Rectal smooth muscle tissue (tissue), 1 donor: ENCODE data around the gene IGF1R.
A peak's percentile ranks its signal among the peaks of the same experiment; 100 is the strongest.

Source experiments
- H3K27ac ChIP-seq: one replicate; pipeline ENCODE4 v1.7.0; 2013; ENCODE audit warnings: low read depth, low read length, inconsistent platforms
- H3K27me3 ChIP-seq: one replicate; pipeline ENCODE4 v1.7.0; 2013; ENCODE audit warnings: low read length; ENCODE audit not compliant: control insufficient read depth, insufficient read depth
- H3K36me3 ChIP-seq: one replicate; pipeline ENCODE4 v1.7.0; 2013; ENCODE audit warnings: low read length; ENCODE audit not compliant: control insufficient read depth, insufficient read depth
- H3K4me1 ChIP-seq: one replicate; pipeline ENCODE4 v1.7.0; 2013; ENCODE audit warnings: low read length; ENCODE audit not compliant: control insufficient read depth, insufficient read depth
- H3K4me3 ChIP-seq: one replicate; pipeline ENCODE4 v1.7.0; 2013; ENCODE audit warnings: low read length
- H3K9ac ChIP-seq: one replicate; pipeline ENCODE4 v1.7.0; 2013; ENCODE audit warnings: low read length

Gene IGF1R

DNA sequence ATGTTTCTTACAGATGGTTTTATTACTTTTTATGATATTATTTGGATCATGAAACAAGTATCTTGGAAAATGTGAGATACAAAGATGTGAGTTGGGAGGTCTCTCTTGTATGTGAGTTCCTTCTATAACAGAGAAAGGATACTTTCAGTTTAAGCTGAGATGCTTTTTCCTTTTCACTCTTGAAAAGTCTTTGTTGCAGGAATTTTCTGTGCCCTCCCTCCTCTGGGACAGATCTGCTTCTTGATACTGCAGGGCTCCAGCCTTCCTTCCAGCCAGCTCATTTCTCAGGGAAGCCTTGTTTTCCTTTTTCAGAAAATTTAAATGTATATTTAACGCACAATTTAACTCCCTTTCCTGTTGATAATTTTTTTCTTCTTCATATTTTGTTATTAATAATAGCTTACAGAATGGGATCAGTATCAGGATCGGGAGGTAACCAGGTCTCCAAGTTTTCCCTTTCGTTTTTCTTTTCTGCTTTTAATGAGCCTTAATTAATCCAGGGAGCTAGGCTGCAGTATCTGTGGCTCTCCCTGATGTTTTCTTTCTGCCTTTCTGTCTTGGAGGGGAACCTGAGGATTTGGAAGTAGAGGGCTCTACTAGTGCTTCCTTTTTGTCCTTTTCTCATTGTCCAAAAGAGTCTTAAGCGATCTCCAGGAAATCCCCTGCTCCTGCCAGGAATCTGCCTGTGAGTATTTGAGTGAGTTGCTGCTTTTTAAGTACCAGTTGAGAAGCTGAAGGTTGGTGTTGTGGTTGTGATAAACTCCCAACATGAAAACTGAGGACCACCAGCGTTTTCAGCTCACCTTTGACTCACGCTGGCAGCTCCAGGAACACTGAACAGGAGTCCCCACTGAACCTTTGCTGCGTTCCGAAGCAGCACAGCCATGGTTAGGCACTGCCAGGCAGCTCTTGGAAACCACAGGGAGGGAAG lies 105.7 kb downstream of the IGF1R start:
- peak overlapping the region; percentile 21 for H3K27ac ChIP-seq

GRCh38 chr15:98754657-98755022 lies 106.3 kb downstream of the IGF1R start:
- peak overlapping the region; percentile 52 for H3K4me3 ChIP-seq
- H3K4me1 ChIP-seq, result peaks cover 11% of the 10 kb centered on the region
- H3K9ac ChIP-seq, result no peak overlapping the region
- H3K27me3 ChIP-seq, result no peaks in the 10 kb centered on the region
- no peaks in the 10 kb centered on the region for H3K36me3 ChIP-seq
- peak overlapping the region; percentile 21 for H3K27ac ChIP-seq

More for the DNA sequence above, 105.7 kb downstream of the IGF1R start:
- Histone ChIP-seq H3K9ac (no peak overlapping the region), H3K27me3 (no peaks in the 10 kb centered on the region), H3K4me1 (peaks cover 11% of the 10 kb centered on the region), H3K36me3 (no peaks in the 10 kb centered on the region), H3K4me3 (peak overlapping the region; percentile 52)

- Histone ChIP-seq H3K9ac (no peak overlapping the region), H3K4me3 (no peak overlapping the region), H3K27ac (no peak overlapping the region), H3K36me3 (no peaks in the 10 kb centered on the region), H3K27me3 (no peaks in the 10 kb centered on the region), H3K4me1 (peaks cover 11% of the 10 kb centered on the region)
These were observed 106.8 kb downstream of the IGF1R start for GRCh38 chr15:98755138-98755537.

GRCh38 chr15:98755781-98756180 lies 107.4 kb downstream of the IGF1R start:
- H3K9ac ChIP-seq, result no peak overlapping the region
- H3K4me1 ChIP-seq, result peaks cover 17% of the 10 kb centered on the region
- H3K36me3 ChIP-seq, result no peaks in the 10 kb centered on the region
- no peaks in the 10 kb centered on the region for H3K27me3 ChIP-seq
- no peak overlapping the region for H3K4me3 ChIP-seq
- H3K27ac ChIP-seq, result no peak overlapping the region

DNA sequence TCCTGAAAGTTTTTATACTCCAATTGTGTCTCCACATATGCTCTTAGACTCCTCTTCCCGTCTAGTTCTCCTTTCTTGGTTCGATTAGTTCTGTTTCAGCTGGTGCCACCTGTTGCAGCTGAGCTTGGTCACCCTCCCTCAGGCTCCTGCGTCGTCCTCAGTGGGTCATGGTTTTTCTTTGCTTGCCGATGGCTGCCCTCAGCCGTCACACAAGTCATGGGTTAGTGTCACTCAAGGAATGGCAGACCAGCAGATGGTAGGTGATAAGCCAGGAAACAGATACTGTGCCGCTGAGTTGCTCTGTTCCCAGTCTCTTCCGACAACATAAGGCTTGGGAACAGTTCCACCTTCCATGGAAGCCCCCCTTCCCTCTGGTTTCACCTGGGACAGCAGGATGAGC lies 109.9 kb downstream of the IGF1R start:
- no peaks in the 10 kb centered on the region for H3K36me3 ChIP-seq
- H3K9ac ChIP-seq, result no peak overlapping the region
- H3K4me1 ChIP-seq, result peaks cover 14% of the 10 kb centered on the region
- H3K4me3 ChIP-seq, result no peak overlapping the region
- no peaks in the 10 kb centered on the region for H3K27me3 ChIP-seq
- H3K27ac ChIP-seq, result no peak overlapping the region

DNA sequence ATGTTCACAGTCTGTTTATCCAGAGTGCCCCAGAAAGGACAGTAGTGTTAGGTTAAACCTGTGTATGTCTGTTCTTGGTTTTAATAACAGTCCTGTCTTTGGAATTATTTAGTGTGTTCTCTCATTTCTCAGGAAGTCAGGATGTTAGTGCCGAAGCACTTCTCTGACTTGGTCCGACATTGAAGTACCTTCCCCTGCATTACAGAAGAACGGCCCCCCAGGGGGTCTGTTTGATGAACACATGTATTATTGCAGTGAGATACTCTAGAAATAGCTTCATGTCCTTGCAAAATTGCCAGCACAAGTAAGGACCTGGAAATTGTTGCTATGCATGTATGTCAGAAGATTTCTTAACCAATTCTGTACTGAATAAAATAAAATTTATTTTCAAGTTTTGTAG lies 110.9 kb downstream of the IGF1R start:
- H3K4me1 ChIP-seq, result peaks cover 19% of the 10 kb centered on the region

GRCh38 chr15:98760112-98760826 lies 111.9 kb downstream of the IGF1R start:
- Histone ChIP-seq H3K4me1 (peaks cover 14% of the 10 kb centered on the region), H3K27me3 (no peaks in the 10 kb centered on the region), H3K27ac (no peak overlapping the region), H3K4me3 (no peak overlapping the region), H3K36me3 (no peaks in the 10 kb centered on the region), H3K9ac (no peak overlapping the region)

More for the DNA sequence above, 110.9 kb downstream of the IGF1R start:
- H3K4me3 ChIP-seq, result no peak overlapping the region
- no peak overlapping the region for H3K27ac ChIP-seq
- no peaks in the 10 kb centered on the region for H3K27me3 ChIP-seq
- H3K9ac ChIP-seq, result no peak overlapping the region
- no peaks in the 10 kb centered on the region for H3K36me3 ChIP-seq

DNA sequence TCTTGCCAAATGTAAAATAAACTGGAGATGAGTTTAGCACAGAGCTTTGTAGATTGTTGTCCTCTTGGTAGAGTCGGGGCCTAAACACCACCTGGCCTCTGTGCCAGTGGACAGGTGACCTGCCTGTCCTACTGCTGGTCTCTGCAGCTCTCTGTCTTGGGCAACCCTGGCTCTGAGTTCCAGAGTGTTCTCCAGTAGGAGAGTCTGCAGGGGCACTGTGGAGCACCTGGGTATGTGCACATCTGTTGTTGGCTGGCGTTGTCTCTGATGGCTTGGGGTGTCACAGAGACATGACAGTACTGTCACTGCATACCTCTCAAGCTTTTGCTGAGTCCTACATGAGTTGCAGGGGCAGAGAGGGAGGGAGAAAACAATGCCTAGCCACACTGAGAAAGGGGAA lies 112.6 kb downstream of the IGF1R start:
- no peak overlapping the region for H3K9ac ChIP-seq
- no peaks in the 10 kb centered on the region for H3K27me3 ChIP-seq
- no peak overlapping the region for H3K4me3 ChIP-seq
- H3K36me3 ChIP-seq, result no peaks in the 10 kb centered on the region
- H3K27ac ChIP-seq, result no peak overlapping the region
- H3K4me1 ChIP-seq, result peaks cover 14% of the 10 kb centered on the region

- H3K4me1 ChIP-seq, result peaks cover 14% of the 10 kb centered on the region
- no peak overlapping the region for H3K9ac ChIP-seq
- H3K27me3 ChIP-seq, result no peaks in the 10 kb centered on the region
- no peak overlapping the region for H3K4me3 ChIP-seq
- H3K27ac ChIP-seq, result peak overlapping the region; percentile 19
- H3K36me3 ChIP-seq, result no peaks in the 10 kb centered on the region
These were observed 114.8 kb downstream of the IGF1R start for GRCh38 chr15:98763179-98763578.

- Histone ChIP-seq H3K27me3 (no peaks in the 10 kb centered on the region), H3K9ac (no peak overlapping the region), H3K27ac (no peak overlapping the region), H3K4me1 (peaks cover 14% of the 10 kb centered on the region), H3K36me3 (no peaks in the 10 kb centered on the region), H3K4me3 (no peak overlapping the region)
These were observed 116.0 kb downstream of the IGF1R start for GRCh38 chr15:98764291-98764690.

GRCh38 chr15:98765610-98766009 lies 117.3 kb downstream of the IGF1R start:
- no peaks in the 10 kb centered on the region for H3K36me3 ChIP-seq
- H3K4me1 ChIP-seq, result peaks cover 9% of the 10 kb centered on the region
- H3K4me3 ChIP-seq, result no peak overlapping the region
- no peaks in the 10 kb centered on the region for H3K27me3 ChIP-seq
- H3K27ac ChIP-seq, result no peak overlapping the region
- no peak overlapping the region for H3K9ac ChIP-seq

- Histone ChIP-seq H3K4me1 (peaks cover 7% of the 10 kb centered on the region), H3K9ac (no peak overlapping the region), H3K4me3 (no peak overlapping the region), H3K27me3 (no peaks in the 10 kb centered on the region), H3K27ac (no peak overlapping the region), H3K36me3 (no peaks in the 10 kb centered on the region)
These were observed 119.4 kb downstream of the IGF1R start for GRCh38 chr15:98767692-98768091.
